COLO668 (cell line): ENCODE measurements around the gene KLC4.
A peak's percentile ranks its signal among the peaks of the same experiment; 100 is the strongest.
"Not testable (repeated sequence)": the region's sequence is repeated elsewhere in the genome, so short reads cannot be mapped to it uniquely, and the experiment has no call there.

Source experiments
- DNase-seq: peaks from one replicate; lab custom pipeline; 2025; ENCODE audit not compliant: unreplicated experiment; lab: John Stamatoyannopoulos, UW

The KLC4 gene

GRCh38 chr6:43035495-43036194 is 23.8 kb upstream of the KLC4 start:
- no peak for DNase-seq

GRCh38 chr6:43036712-43037111 is 22.7 kb upstream of the KLC4 start:
- no peak for DNase-seq

- DNase-seq, result no peak
Observed at GRCh38 chr6:43037197-43037596, 22.2 kb upstream of the KLC4 start.

GRCh38 chr6:43037706-43038105 is 21.7 kb upstream of the KLC4 start:
- DNase-seq, result no peak

GRCh38 chr6:43038727-43039126 is 20.7 kb upstream of the KLC4 start:
- DNase-seq, result no peak

GRCh38 chr6:43040542-43041257 is 18.7 kb upstream of the KLC4 start:
- no peak for DNase-seq

- not testable (repeated sequence) for DNase-seq
Observed at GRCh38 chr6:43041475-43041874, 18.0 kb upstream of the KLC4 start.

- DNase-seq, result no peak
Observed at GRCh38 chr6:43043310-43043709, 16.1 kb upstream of the KLC4 start.

GRCh38 chr6:43045371-43045930 is 14.0 kb upstream of the KLC4 start:
- DNase-seq, result no peak

- DNase-seq, result no peak
Observed at GRCh38 chr6:43047998-43048397, 11.4 kb upstream of the KLC4 start.

- no peak for DNase-seq
Observed at GRCh38 chr6:43050981-43051380, 8.4 kb upstream of the KLC4 start.

GRCh38 chr6:43052225-43052841 is 7.1 kb upstream of the KLC4 start:
- DNase-seq, result no peak

- no peak for DNase-seq
Observed at GRCh38 chr6:43052842-43053544, 6.4 kb upstream of the KLC4 start.

- peak; percentile 90 for DNase-seq
Observed at GRCh38 chr6:43053545-43054205, 5.8 kb upstream of the KLC4 start, which contains the start of gene CUL7. Gene CUL7 (minus strand): TSS chr6:43053851. CDS start chr6:43052788, 1,063 bp downstream.

GRCh38 chr6:43054206-43054943 is 5.1 kb upstream of the KLC4 start:
- DNase-seq, result no peak

- no peak for DNase-seq
Observed at GRCh38 chr6:43055966-43056365, 3.5 kb upstream of the KLC4 start.

- no peak for DNase-seq
Observed at GRCh38 chr6:43058531-43058930, 900 bp upstream of the KLC4 start.

GRCh38 chr6:43060034-43060754 is 763 bp downstream of the KLC4 start:
- peak; percentile 42 for DNase-seq
